ENCODE data around the gene TENM4.

TENM4 gene

GRCh38 chr11:79087961-79088318, 352.9 kb downstream of the TENM4 start:
- Histone ChIP-seq H3K27me3 (ENCODE audit: control insufficient read depth, insufficient read depth, low read length) (no peaks in the 10 kb centered on the region), H3K9me3 (ENCODE audit: control insufficient read depth, insufficient read depth, low read length) (no peaks in the 10 kb centered on the region), H3K4me1 (ENCODE audit: control insufficient read depth, insufficient read depth, low read length) (peaks cover 11% of the 10 kb centered on the region), H3K9ac (ENCODE audit: low read depth, low read length) (no peak overlapping the region), H3K4me3 (ENCODE audit: low read depth, low read length) (no peak overlapping the region), H3K36me3 (ENCODE audit: control insufficient read depth, insufficient read depth, low read length) (no peaks in the 10 kb centered on the region)

DNA sequence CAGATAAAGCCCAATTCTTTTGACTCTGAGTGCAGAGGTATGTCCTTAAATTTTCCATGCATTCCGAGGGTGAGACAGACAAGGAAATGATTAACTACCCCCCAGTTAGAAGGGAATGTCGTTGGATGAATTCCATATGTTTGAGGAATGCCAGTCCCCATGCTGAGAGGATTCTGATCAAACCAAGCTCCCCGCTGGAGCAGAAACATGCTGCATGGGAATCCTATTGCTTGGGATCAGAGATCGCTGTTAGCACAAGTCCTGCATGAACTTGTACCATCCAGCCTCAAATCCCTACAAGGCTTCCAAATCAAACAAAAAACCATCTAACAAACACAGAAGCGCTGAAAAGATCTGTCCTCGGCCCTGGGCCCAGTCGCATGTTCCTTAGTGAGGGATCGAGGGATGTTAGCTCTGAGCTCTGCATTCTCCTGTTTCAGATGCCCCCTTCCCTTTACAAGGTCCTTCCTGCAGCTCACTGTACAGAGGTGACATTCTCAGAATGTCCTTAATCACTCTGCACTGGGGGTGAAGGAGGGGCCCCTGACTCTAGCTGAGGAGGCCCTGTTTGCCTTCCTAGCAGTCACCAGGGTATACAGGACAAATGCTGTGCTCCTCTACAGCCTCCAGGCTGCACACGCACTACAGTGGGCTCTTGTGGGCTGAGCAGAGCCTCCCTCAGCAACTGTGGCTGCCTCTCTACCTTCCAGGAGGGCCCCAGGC, 353.4 kb downstream of the TENM4 start:
- H3K4me3 ChIP-seq (ENCODE audit: low read depth, low read length): no peak overlapping the region
- H3K9me3 ChIP-seq (ENCODE audit: control insufficient read depth, insufficient read depth, low read length): no peaks in the 10 kb centered on the region
- H3K27me3 ChIP-seq (ENCODE audit: control insufficient read depth, insufficient read depth, low read length): no peaks in the 10 kb centered on the region
- no peaks in the 10 kb centered on the region for H3K36me3 ChIP-seq (ENCODE audit: control insufficient read depth, insufficient read depth, low read length)
- no peak overlapping the region for H3K9ac ChIP-seq (ENCODE audit: low read depth, low read length)
- peaks cover 11% of the 10 kb centered on the region for H3K4me1 ChIP-seq (ENCODE audit: control insufficient read depth, insufficient read depth, low read length)

DNA sequence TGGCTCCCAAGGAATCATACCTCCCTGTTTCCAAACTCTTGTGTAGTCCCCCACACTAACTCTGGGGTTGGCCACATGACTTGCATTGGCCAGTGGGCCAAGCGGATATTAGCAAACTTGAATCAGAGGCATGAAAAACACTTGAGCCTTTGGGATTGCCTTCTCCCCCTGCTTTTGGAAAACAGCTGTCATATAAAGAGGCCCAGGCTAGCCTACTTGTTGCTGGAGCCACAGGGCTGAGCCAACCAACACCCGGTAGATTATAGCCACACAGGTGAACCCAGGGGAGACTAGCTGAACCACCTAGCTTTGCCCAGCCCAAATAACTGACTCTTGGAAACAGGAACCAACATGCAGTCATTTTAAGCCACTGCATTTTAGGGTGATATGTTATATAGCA, 354.8 kb downstream of the TENM4 start:
- Histone ChIP-seq H3K36me3 (ENCODE audit: control insufficient read depth, insufficient read depth, low read length) (no peaks in the 10 kb centered on the region), H3K27me3 (ENCODE audit: control insufficient read depth, insufficient read depth, low read length) (no peaks in the 10 kb centered on the region), H3K4me1 (ENCODE audit: control insufficient read depth, insufficient read depth, low read length) (peaks cover 11% of the 10 kb centered on the region), H3K9me3 (ENCODE audit: control insufficient read depth, insufficient read depth, low read length) (no peaks in the 10 kb centered on the region), H3K9ac (ENCODE audit: low read depth, low read length) (no peak overlapping the region), H3K4me3 (ENCODE audit: low read depth, low read length) (no peak overlapping the region)

DNA sequence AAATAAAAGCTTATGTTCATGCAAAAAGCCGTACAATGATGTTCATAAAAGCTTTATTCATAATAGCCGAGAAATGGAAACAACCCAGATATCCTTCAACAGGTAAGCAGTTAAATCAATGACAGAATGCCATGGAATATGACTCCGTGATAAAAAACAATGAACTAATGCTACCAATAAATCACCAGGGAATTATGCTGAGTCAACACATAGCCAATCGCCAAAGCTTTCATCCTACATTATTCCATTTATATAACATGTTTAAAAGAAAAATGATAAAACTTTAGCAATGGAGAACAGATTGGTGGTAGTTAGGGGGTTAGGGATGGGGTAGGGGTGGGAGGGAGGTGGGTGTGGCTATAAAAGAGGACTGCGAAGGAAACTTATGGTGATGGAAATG, 356.4 kb downstream of the TENM4 start:
- no peaks in the 10 kb centered on the region for H3K27me3 ChIP-seq (ENCODE audit: control insufficient read depth, insufficient read depth, low read length)
- no peaks in the 10 kb centered on the region for H3K36me3 ChIP-seq (ENCODE audit: control insufficient read depth, insufficient read depth, low read length)
- H3K4me1 ChIP-seq (ENCODE audit: control insufficient read depth, insufficient read depth, low read length): peaks cover 11% of the 10 kb centered on the region
- H3K9me3 ChIP-seq (ENCODE audit: control insufficient read depth, insufficient read depth, low read length): no peaks in the 10 kb centered on the region
- no peak overlapping the region for H3K4me3 ChIP-seq (ENCODE audit: low read depth, low read length)
- H3K9ac ChIP-seq (ENCODE audit: low read depth, low read length): no peak overlapping the region

GRCh38 chr11:79083352-79083751, 357.5 kb downstream of the TENM4 start:
- H3K4me1 ChIP-seq (ENCODE audit: control insufficient read depth, insufficient read depth, low read length): peaks cover 11% of the 10 kb centered on the region
- no peaks in the 10 kb centered on the region for H3K36me3 ChIP-seq (ENCODE audit: control insufficient read depth, insufficient read depth, low read length)
- H3K9ac ChIP-seq (ENCODE audit: low read depth, low read length): no peak overlapping the region
- H3K4me3 ChIP-seq (ENCODE audit: low read depth, low read length): no peak overlapping the region
- H3K9me3 ChIP-seq (ENCODE audit: control insufficient read depth, insufficient read depth, low read length): no peaks in the 10 kb centered on the region
- no peaks in the 10 kb centered on the region for H3K27me3 ChIP-seq (ENCODE audit: control insufficient read depth, insufficient read depth, low read length)

- Histone ChIP-seq H3K27me3 (ENCODE audit: control insufficient read depth, insufficient read depth, low read length) (no peaks in the 10 kb centered on the region), H3K9ac (ENCODE audit: low read depth, low read length) (no peak overlapping the region), H3K36me3 (ENCODE audit: control insufficient read depth, insufficient read depth, low read length) (no peaks in the 10 kb centered on the region), H3K4me1 (ENCODE audit: control insufficient read depth, insufficient read depth, low read length) (peaks cover 11% of the 10 kb centered on the region), H3K4me3 (ENCODE audit: low read depth, low read length) (no peak overlapping the region), H3K9me3 (ENCODE audit: control insufficient read depth, insufficient read depth, low read length) (no peaks in the 10 kb centered on the region)
These were observed 357.9 kb downstream of the TENM4 start for GRCh38 chr11:79082907-79083306.

- H3K36me3 ChIP-seq (ENCODE audit: control insufficient read depth, insufficient read depth, low read length): no peaks in the 10 kb centered on the region
- no peaks in the 10 kb centered on the region for H3K9me3 ChIP-seq (ENCODE audit: control insufficient read depth, insufficient read depth, low read length)
- H3K9ac ChIP-seq (ENCODE audit: low read depth, low read length): no peak overlapping the region
- H3K27me3 ChIP-seq (ENCODE audit: control insufficient read depth, insufficient read depth, low read length): no peaks in the 10 kb centered on the region
- no peak overlapping the region for H3K4me3 ChIP-seq (ENCODE audit: low read depth, low read length)
- H3K4me1 ChIP-seq (ENCODE audit: control insufficient read depth, insufficient read depth, low read length): peaks cover 6% of the 10 kb centered on the region
These were observed 358.6 kb downstream of the TENM4 start for GRCh38 chr11:79082280-79082679.

DNA sequence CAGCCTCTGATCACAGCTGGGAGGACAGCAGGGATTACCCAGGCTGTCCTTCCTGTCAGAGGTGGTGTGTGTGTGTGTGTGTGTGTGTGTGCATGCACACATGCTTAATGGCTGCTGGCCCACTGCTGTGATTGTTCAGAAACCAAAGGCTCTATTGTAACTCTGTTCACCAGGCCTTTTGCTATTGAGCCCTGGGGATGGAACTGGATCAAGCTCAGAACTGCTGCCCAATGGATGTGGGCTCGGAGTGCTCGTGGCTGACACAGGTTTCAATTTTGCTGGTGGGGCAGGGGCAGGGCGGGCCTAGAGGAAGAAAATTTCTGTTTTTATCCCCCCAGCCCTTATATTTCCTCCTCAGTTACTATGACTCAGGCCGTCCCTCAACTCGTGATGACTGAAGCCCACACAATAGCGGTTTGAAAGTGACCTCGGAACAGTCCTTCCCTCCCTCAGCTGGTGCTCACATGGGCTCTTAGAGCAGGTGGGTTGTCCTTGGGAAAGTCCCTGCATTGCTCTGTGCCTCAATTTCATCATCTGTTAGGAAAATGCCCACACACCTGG, 359.3 kb downstream of the TENM4 start:
- H3K9me3 ChIP-seq (ENCODE audit: control insufficient read depth, insufficient read depth, low read length): no peaks in the 10 kb centered on the region
- H3K27me3 ChIP-seq (ENCODE audit: control insufficient read depth, insufficient read depth, low read length): no peaks in the 10 kb centered on the region
- H3K4me1 ChIP-seq (ENCODE audit: control insufficient read depth, insufficient read depth, low read length): no peaks in the 10 kb centered on the region
- H3K4me3 ChIP-seq (ENCODE audit: low read depth, low read length): no peak overlapping the region
- H3K36me3 ChIP-seq (ENCODE audit: control insufficient read depth, insufficient read depth, low read length): no peaks in the 10 kb centered on the region
- no peak overlapping the region for H3K9ac ChIP-seq (ENCODE audit: low read depth, low read length)

DNA sequence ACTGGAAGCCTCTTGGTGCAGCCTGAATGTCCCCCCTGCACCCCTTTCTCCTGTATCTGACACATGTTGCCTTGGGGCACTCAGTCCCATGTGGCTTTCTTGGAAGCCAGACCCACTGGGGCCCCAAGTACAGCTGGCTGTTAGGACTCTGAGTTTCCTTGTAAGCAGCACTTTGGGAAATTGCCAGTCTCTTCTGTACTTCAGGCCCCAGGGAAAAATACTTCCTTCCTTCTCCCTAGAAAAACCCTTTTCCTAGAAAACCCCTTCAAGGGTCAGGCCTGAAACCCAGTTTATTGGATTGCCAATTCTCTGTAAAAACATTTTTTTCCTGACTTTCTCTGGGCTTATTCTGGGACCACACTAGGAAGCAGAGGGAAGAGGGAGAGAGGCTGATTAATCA, 360.3 kb downstream of the TENM4 start:
- no peaks in the 10 kb centered on the region for H3K36me3 ChIP-seq (ENCODE audit: control insufficient read depth, insufficient read depth, low read length)
- H3K4me1 ChIP-seq (ENCODE audit: control insufficient read depth, insufficient read depth, low read length): no peaks in the 10 kb centered on the region
- H3K9ac ChIP-seq (ENCODE audit: low read depth, low read length): no peak overlapping the region
- no peak overlapping the region for H3K4me3 ChIP-seq (ENCODE audit: low read depth, low read length)
- H3K27me3 ChIP-seq (ENCODE audit: control insufficient read depth, insufficient read depth, low read length): no peaks in the 10 kb centered on the region
- no peaks in the 10 kb centered on the region for H3K9me3 ChIP-seq (ENCODE audit: control insufficient read depth, insufficient read depth, low read length)

GRCh38 chr11:79078999-79079398, 361.8 kb downstream of the TENM4 start:
- H3K9ac ChIP-seq (ENCODE audit: low read depth, low read length): no peak overlapping the region
- H3K4me3 ChIP-seq (ENCODE audit: low read depth, low read length): no peak overlapping the region
- H3K9me3 ChIP-seq (ENCODE audit: control insufficient read depth, insufficient read depth, low read length): no peaks in the 10 kb centered on the region
- no peaks in the 10 kb centered on the region for H3K27me3 ChIP-seq (ENCODE audit: control insufficient read depth, insufficient read depth, low read length)
- peaks cover 2% of the 10 kb centered on the region for H3K4me1 ChIP-seq (ENCODE audit: control insufficient read depth, insufficient read depth, low read length)
- H3K36me3 ChIP-seq (ENCODE audit: control insufficient read depth, insufficient read depth, low read length): no peaks in the 10 kb centered on the region

- Histone ChIP-seq H3K4me3 (ENCODE audit: low read depth, low read length) (no peak overlapping the region), H3K9ac (ENCODE audit: low read depth, low read length) (no peak overlapping the region), H3K36me3 (ENCODE audit: control insufficient read depth, insufficient read depth, low read length) (no peaks in the 10 kb centered on the region), H3K4me1 (ENCODE audit: control insufficient read depth, insufficient read depth, low read length) (peaks cover 2% of the 10 kb centered on the region), H3K27me3 (ENCODE audit: control insufficient read depth, insufficient read depth, low read length) (no peaks in the 10 kb centered on the region), H3K9me3 (ENCODE audit: control insufficient read depth, insufficient read depth, low read length) (no peaks in the 10 kb centered on the region)
These were observed 362.4 kb downstream of the TENM4 start for GRCh38 chr11:79078456-79078855.

DNA sequence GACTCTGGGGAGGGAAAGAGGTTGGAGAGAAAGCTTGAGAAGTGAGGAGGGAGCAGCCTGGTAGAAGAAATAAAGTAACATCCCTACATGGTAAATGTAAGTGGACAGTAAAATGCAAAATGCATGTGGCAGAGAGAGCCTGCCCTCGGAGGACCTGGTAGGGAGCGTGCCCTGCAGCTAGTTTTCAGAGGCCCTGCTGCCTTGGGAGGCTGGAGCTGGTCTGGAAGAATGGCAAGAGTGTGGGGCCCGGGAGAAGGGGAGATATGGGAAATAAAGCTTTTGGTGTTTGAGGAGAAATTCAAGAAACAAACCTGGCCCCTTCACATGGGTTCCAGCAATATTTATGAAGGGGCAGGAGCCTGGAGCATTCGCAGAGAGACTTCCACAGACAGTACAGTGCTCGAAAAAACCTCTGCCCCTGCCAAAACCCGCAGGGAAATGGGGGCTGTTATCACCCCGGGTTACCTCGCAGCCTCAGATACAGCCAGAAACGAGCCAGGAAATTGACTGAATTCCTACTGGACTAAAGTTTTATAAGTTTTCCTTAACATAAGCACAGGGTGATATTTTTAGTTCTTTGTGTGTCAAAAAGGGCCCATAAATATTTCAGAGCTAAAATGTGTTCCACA, 363.0 kb downstream of the TENM4 start:
- H3K9me3 ChIP-seq (ENCODE audit: control insufficient read depth, insufficient read depth, low read length): no peaks in the 10 kb centered on the region
- H3K4me1 ChIP-seq (ENCODE audit: control insufficient read depth, insufficient read depth, low read length): peaks cover 6% of the 10 kb centered on the region
- H3K27me3 ChIP-seq (ENCODE audit: control insufficient read depth, insufficient read depth, low read length): no peaks in the 10 kb centered on the region
- H3K36me3 ChIP-seq (ENCODE audit: control insufficient read depth, insufficient read depth, low read length): no peaks in the 10 kb centered on the region
- no peak overlapping the region for H3K9ac ChIP-seq (ENCODE audit: low read depth, low read length)
- H3K4me3 ChIP-seq (ENCODE audit: low read depth, low read length): no peak overlapping the region

All from iPS-15b (cell line).